Inferior parietal cortex (tissue), 1 donor: ENCODE data around the gene IGF2BP3.
"Not testable (repeated sequence)": the region's sequence is repeated elsewhere in the genome, so short reads cannot be mapped to it uniquely, and the experiment has no call there.

ENCODE experiments used
- DNase-seq: peaks from one replicate; pipeline ENCODE4 v3.0.0-alpha.2; 2016; ENCODE audit errors: extremely low spot score

IGF2BP3 gene

GRCh38 chr7:23341846-23342598, 128.3 kb downstream of the IGF2BP3 start:
- no peak for DNase-seq

GRCh38 chr7:23338863-23339262, 131.4 kb downstream of the IGF2BP3 start:
- DNase-seq: no peak

- no peak for DNase-seq
Observed at GRCh38 chr7:23338439-23338838, 131.9 kb downstream of the IGF2BP3 start.

DNA sequence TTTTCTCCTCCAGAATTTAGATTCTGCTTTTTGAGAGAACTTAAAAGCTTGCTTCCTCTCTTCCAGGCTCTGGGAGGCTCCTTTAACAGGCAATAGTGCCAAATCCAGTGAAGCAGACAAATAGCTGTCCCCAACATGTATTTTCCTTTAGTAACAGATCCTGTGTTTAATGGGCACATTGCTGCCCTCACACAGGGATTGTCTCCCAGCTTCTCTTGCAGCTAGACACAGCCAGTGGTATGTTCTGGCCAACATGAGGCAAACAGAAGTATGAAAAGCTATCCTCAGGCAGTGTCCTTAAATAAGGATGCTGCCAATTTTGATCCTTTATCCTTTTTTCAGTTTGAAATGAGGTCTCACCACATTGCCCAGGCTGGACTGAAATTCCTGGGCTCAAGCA, 132.9 kb downstream of the IGF2BP3 start:
- DNase-seq: no peak

DNA sequence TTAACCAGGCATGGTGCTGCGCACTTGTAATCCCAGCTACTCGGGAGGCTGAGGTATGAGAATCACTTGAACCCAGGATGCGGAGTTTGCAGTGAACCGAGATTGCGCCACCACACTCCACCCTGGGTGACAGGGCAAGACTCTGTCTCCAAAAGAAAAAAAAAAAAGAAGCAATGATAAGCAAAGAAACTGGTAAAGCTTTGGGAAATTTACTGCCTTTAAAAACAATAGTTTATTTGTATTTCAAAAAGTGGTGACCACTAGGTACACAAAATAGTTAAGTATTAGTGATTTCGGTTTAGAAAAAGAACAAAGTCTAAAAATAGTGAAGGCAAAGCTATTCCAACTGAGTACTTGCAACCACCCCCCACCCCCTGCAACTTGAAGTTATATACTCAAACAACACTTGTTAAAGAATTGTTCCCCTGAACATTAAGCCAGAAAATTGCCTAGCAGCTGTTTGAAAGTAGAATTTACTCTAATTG, 133.4 kb downstream of the IGF2BP3 start:
- DNase-seq: no peak

- DNase-seq: no peak
Observed at GRCh38 chr7:23336086-23336485, 134.2 kb downstream of the IGF2BP3 start.

GRCh38 chr7:23335621-23336020, 134.7 kb downstream of the IGF2BP3 start:
- DNase-seq: no peak

GRCh38 chr7:23335136-23335535, 135.2 kb downstream of the IGF2BP3 start:
- DNase-seq: no peak

DNA sequence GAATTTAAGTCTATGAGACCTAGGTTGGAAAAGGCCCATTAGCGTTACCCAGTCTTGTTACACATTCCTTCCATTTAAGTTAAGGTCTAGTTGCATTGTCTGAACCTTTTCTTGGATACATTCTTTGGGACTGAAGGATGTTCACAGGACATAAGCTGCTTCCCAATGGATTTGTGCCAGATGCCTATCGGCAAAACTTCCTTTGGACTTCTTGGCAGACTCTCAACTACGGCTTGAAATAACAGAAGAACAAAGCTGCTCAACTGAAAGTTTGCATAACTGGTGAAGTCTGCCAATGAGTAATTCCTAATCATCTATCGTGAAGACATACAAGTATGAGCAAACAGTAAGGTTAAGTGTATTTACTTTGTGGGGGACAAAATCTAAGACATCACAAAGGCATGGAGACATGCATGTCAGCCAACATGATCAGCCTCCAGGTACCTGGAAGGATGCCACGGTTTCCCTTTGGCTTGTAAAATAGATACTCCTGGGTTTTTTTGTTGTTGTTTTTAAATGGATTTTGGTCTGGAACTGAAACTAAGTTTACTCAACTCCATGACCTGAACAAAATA, 135.7 kb downstream of the IGF2BP3 start:
- DNase-seq: no peak

GRCh38 chr7:23333671-23334246, 136.5 kb downstream of the IGF2BP3 start:
- no peak for DNase-seq

GRCh38 chr7:23332910-23333612, 137.2 kb downstream of the IGF2BP3 start:
- DNase-seq: no peak

- no peak for DNase-seq
Observed at GRCh38 chr7:23332193-23332592, 138.1 kb downstream of the IGF2BP3 start.

DNA sequence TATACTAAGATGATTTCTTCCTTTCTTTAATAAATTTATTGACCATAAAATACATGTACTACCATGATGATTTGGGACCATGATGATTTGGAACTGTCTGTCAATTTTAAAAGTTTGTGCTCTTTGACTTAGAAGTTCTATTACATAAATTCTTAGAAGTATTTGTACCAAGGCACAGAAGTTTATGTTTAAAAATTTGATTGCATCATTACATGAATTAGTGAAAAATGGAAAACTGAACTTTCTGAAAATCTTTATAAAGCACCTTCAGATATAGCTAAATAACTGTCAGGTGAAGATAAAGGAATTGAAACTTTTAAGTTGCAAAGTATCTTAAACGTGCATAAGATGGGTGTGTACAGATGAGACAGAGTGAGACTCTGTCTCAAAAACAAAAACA, 139.2 kb downstream of the IGF2BP3 start:
- no peak for DNase-seq

DNA sequence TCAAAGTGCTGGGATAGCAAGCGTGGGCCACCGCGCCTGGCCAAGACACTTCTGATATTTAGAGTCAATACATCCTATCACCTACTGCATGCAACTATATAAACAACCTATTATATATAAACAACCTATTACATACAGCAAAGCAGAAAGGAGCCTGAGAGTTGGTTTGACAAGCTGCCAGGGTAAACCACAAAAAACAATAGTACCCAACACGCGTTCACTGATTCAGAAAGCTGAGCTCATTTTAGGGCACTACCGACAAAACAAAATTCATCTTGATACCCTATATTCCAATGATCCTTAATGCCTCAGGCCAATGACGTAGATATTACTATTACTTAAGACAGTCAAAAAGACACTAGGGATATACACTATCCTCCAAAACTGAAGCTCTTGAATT, 154.9 kb downstream of the IGF2BP3 start:
- DNase-seq: no peak

GRCh38 chr7:23312141-23312540, 158.2 kb downstream of the IGF2BP3 start:
- DNase-seq: not testable (repeated sequence)

- no peak for DNase-seq
Observed at GRCh38 chr7:23308754-23309153, 161.5 kb downstream of the IGF2BP3 start.

DNA sequence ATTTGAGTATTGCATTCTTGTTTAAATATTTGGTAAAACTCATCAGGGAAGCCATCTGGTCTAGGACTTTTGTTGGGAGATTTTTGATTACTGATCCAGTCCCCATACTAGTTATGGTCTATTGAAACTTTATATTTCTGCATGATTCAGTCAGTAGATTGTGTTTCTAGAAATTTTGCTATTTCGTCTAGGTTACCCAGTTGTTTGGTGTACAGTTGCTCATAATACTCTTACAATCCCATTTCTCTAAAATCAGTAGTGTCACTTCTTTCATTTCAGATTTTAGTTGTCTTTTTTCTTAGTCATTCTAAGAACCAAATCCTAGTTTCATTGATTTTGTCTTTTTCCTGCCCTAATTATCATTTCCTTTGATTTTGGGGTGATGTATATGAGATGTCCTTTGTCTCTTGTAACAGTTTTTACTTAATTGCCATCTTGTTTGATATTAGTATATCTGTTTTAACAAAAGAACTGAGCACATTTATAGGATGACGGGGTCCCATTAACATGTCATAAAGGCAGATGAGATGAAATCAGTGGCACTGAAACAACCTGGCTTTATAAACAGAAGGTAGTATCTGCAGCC, 163.3 kb downstream of the IGF2BP3 start:
- no peak for DNase-seq

GRCh38 chr7:23299770-23300300, 170.5 kb downstream of the IGF2BP3 start:
- no peak for DNase-seq

DNA sequence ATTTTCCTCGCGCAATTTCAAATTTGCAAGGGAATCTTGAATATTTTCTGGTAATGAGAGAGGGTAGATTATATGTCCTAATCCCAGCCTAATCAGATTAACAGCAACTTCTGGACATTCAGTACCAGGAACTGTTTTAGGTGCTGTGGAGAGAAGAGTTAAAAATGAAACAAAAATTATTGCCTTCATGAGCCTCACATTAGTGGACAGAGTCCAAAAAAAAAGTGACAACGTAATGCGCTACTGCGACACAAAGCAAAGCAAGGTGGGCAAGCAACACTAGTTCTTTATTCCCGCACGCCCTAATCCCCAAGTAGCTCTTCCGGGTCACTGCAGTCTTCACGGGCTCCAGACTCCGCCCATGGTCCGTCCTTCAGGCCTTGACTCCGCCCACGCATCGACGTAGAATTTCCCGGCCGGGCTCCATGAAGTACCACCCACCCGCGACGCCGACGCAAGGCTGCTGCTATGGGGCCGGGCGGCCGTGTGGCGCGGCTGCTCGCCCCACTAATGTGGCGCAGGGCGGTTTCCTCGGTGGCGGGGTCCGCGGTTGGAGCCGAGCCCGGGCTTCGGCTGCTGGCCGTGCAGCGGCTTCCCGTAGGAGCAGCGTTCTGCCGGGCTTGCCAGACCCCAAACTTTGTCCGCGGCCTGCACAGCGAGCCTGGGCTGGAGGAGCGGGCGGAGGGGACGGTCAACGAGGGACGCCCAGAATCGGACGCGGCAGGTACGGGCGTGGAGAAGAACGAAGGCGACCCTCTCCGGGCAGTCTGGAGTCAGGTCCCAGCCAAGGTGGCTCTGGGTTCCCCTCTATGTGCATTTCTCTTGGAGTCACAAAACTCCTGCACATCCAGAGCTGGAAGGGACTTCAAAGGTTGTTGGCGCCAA, 171.2 kb downstream of the IGF2BP3 start, which contains the start of gene MALSU1:
Gene MALSU1, plus strand, starts transcription at position 455 of the 885 bp plus-strand sequence. Its CDS starts 14 bp downstream, at position 469.
- peak; percentile 98 for DNase-seq

- no peak for DNase-seq
Observed at GRCh38 chr7:23298141-23298881, 172.0 kb downstream of the IGF2BP3 start.
